Measurements from ENCODE around the gene TMEM50A. TPM values are rescaled to one million over a fixed set of nuclear protein-coding genes. Genes with fewer than 3 reads are reported as not detected.
"Not testable (repeated sequence)": the region's sequence is repeated elsewhere in the genome, so short reads cannot be mapped to it uniquely, and the experiment has no call there.

TMEM50A gene
- 108 TPM for total RNA-seq (ENCODE audit: unreplicated experiment)
- long read RNA-seq, transcript TMEM50A-201 (7 exons, 2,683 nt): major isoform, 57 of 66 reads
- long read RNA-seq, partial matches to known transcripts: 1 of 66 reads
- long read RNA-seq, other reads (novel, unspliced or antisense): 7 of 66 reads

DNA sequence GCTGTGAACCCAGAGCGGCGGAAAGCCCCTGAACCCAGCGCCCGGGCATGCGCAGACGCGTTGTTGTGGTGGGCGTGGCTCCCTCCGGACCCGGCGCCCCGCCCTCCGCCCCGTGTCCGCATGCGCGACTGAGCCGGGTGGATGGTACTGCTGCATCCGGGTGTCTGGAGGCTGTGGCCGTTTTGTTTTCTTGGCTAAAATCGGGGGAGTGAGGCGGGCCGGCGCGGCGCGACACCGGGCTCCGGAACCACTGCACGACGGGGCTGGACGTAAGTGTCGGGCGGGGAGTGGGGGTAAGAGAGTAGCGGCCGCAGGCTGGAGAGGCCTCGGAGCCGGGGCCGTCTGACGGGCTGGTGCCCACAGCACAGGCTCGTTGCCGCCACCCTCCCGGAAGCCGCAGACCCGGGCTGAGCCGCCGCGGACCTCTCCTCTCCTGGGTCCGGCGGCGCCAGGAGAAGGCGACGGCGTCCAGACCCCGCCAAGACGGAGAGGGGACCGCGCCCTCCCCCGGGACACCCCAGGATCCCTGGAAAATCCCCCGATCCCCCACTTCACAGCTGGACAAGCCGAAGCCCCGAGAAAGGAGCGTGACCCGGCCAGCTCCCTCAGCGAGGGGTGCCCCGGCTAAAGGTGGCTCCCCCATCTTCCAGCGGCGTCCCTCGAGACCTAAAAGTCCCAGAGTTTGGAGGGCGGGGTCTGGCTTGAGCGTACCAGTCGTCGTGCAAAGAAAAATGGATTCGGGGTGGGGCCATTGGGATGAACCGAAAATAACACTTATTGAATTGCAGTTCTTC is at the start of gene TMEM50A:
TSS of gene TMEM50A (plus strand) at position 147 of the 794 bp plus-strand sequence. CDS start 2,153 bp downstream, outside the sequence.
- Mint-ChIP-seq H3K4me3 (ENCODE audit: unreplicated experiment) (peak within 1 kb of the TSS; percentile 96), H3K27me3 (ENCODE audit: unreplicated experiment) (no peaks in the 10 kb centered on the region), H3K36me3 (ENCODE audit: low read depth, unreplicated experiment) (peaks cover 3% of the 10 kb centered on the region), H3K9me3 (ENCODE audit: unreplicated experiment) (no peaks in the 10 kb centered on the region), H3K27ac (ENCODE audit: unreplicated experiment) (peak within 1 kb of the TSS; percentile 81), H3K4me1 (ENCODE audit: unreplicated experiment) (peaks cover 20% of the 10 kb centered on the region)
- TF ChIP-seq CTCF (IDR thresholded peaks at IDR 0.05; ENCODE audit: unreplicated experiment): no peak
- DNase-seq (ENCODE audit: low spot score): peak; percentile 90

DNA sequence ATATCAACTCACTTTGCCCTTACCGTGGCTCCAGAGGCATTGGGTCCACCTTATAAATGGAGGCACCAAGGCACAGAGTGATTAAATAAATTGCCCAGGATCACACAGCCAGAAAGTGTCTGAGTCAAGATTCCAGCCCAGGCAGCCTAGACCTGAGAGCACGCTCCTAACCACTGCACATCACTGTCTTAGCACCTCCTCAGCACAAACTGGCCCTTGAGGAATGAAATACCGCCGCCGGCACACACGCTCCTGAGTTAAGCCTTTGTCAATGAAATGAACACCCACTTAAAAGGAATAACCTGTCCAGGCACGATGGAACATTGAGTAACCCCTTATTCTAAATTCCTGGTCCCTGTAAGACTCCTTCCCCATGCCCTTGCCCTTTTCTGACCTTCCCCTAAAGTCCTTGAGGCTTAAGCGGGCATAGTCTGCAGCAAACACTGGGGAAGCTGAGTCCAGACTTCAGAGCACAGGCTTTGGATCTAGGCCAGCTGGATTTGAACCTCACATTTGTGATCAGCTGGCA is 49.5 kb upstream of the TMEM50A start:
- not testable (repeated sequence) for H3K4me1 Mint-ChIP-seq (ENCODE audit: unreplicated experiment); DNase-seq (ENCODE audit: low spot score); H3K27me3 Mint-ChIP-seq (ENCODE audit: unreplicated experiment); H3K4me3 Mint-ChIP-seq (ENCODE audit: unreplicated experiment); H3K27ac Mint-ChIP-seq (ENCODE audit: unreplicated experiment); H3K9me3 Mint-ChIP-seq (ENCODE audit: unreplicated experiment); H3K36me3 Mint-ChIP-seq (ENCODE audit: low read depth, unreplicated experiment)

DNA sequence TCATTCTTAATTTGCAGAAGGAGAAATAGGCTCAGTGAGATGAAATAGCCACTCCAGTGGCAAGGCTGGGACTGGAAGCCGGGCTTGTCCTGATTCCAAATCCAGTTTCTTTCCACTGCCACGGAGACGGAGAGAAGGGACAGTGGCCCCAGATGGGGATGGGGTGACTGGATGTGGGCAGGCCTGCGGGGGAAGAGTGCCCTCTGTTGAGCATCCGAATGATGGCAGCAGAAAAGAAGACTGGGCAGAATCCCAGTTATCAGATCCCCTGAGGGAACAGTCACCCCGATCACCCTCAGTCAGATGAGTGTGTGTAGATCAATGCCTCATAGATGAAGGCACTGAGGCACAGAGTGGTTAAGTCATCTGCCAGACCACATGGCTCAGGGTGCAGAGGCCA is 48.1 kb upstream of the TMEM50A start:
- not testable (repeated sequence) for H3K4me1 Mint-ChIP-seq (ENCODE audit: unreplicated experiment); H3K9me3 Mint-ChIP-seq (ENCODE audit: unreplicated experiment); H3K27ac Mint-ChIP-seq (ENCODE audit: unreplicated experiment); H3K36me3 Mint-ChIP-seq (ENCODE audit: low read depth, unreplicated experiment); H3K27me3 Mint-ChIP-seq (ENCODE audit: unreplicated experiment); H3K4me3 Mint-ChIP-seq (ENCODE audit: unreplicated experiment); DNase-seq (ENCODE audit: low spot score)

DNA sequence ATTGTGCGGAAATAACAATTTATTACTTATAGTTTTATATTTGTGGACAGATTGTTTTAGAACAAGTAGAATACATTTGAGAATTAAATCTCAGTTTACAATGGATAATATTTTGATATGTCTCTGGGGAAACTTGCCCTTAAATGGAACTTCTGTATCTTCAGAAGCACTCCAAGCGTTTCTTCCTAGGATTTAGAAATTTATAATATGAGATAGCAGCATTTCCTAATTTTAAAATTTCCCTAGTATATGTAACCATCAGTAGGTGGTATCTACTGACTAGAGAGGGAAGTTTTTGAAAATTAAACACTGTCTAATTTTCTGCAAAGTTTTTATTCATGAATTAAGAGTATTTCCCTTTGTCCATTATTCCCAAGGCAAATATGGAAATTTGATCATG is 44.7 kb upstream of the TMEM50A start:
- H3K27ac Mint-ChIP-seq (ENCODE audit: unreplicated experiment); H3K4me1 Mint-ChIP-seq (ENCODE audit: unreplicated experiment); H3K4me3 Mint-ChIP-seq (ENCODE audit: unreplicated experiment); DNase-seq (ENCODE audit: low spot score); H3K36me3 Mint-ChIP-seq (ENCODE audit: low read depth, unreplicated experiment); H3K27me3 Mint-ChIP-seq (ENCODE audit: unreplicated experiment); H3K9me3 Mint-ChIP-seq (ENCODE audit: unreplicated experiment): not testable (repeated sequence)

DNA sequence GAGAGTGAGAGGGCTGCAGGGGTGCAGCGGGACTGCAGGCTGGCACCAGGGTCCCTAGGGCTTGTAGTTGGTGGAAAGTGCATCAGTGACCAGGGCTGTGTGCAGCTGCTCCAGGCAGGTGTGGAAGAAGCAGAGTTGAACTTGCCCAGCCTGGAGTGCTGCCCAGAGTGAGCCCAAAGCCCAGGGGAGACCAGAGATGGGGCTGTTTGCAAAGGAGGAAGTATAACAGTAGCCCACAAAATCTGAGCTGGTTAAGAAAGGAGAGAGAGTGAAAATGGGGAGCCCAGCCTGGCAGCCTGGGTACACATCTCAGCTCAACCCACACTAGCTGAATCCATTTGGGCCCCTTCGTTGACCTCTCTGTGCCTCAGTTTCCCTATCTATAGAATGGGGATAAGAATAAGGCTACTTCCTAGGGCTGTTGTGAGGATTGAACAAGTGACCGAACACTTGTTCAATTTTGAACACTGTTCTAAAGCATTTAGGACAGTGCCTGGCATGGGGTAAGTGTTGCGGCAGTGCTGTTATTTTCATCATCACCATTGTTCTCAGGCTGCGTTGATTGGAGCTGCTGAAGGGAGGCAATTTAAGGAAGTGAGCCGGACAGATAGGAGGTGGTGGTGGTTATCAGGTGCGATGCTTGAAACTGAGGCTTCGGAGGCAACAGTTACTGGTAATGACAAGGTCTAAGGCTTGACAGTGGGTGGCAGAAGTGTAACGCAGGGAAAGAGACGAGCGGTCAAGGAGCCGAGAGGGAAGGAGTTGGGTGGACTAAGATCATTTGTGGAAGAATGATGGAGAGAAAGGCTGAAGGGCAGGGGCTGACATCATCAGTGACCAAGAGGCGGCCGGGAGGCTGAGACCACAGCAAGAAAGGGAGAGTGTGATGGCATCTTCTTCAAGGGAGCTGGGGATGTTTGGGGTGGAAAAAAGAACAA is 43.0 kb upstream of the TMEM50A start:
- not testable (repeated sequence) for H3K36me3 Mint-ChIP-seq (ENCODE audit: low read depth, unreplicated experiment); DNase-seq (ENCODE audit: low spot score); H3K9me3 Mint-ChIP-seq (ENCODE audit: unreplicated experiment); H3K27ac Mint-ChIP-seq (ENCODE audit: unreplicated experiment); H3K27me3 Mint-ChIP-seq (ENCODE audit: unreplicated experiment); H3K4me3 Mint-ChIP-seq (ENCODE audit: unreplicated experiment); H3K4me1 Mint-ChIP-seq (ENCODE audit: unreplicated experiment)

- DNase-seq (ENCODE audit: low spot score); H3K36me3 Mint-ChIP-seq (ENCODE audit: low read depth, unreplicated experiment); H3K4me1 Mint-ChIP-seq (ENCODE audit: unreplicated experiment); H3K27ac Mint-ChIP-seq (ENCODE audit: unreplicated experiment); H3K27me3 Mint-ChIP-seq (ENCODE audit: unreplicated experiment); H3K9me3 Mint-ChIP-seq (ENCODE audit: unreplicated experiment); H3K4me3 Mint-ChIP-seq (ENCODE audit: unreplicated experiment): not testable (repeated sequence)
These were observed 41.6 kb upstream of the TMEM50A start for GRCh38 chr1:25296501-25296900.

- H3K4me1 Mint-ChIP-seq (ENCODE audit: unreplicated experiment); H3K27me3 Mint-ChIP-seq (ENCODE audit: unreplicated experiment); H3K9me3 Mint-ChIP-seq (ENCODE audit: unreplicated experiment); DNase-seq (ENCODE audit: low spot score); H3K4me3 Mint-ChIP-seq (ENCODE audit: unreplicated experiment); H3K27ac Mint-ChIP-seq (ENCODE audit: unreplicated experiment); H3K36me3 Mint-ChIP-seq (ENCODE audit: low read depth, unreplicated experiment): not testable (repeated sequence)
These were observed 37.4 kb upstream of the TMEM50A start for GRCh38 chr1:25300729-25301128.

DNA sequence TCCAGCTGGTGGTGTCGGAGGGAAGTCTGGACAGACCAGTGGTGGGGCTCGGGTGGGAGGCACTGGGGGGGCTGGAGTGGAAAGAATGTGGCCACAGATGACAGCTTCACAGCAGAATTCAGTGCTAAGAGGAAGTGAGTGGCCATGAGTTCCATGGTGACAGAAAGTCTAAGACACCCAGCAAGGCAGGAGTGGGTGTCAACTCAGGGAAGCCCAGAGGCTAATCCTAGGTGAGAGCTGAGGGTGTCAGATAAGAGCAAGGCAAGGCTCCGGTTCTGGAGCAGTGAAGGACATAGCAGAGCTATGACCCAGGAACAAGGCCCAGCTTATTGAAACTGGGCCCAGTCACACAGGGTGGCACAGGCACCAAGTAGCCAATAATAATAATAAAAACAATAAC is 35.8 kb upstream of the TMEM50A start:
- not testable (repeated sequence) for H3K9me3 Mint-ChIP-seq (ENCODE audit: unreplicated experiment); H3K27me3 Mint-ChIP-seq (ENCODE audit: unreplicated experiment); DNase-seq (ENCODE audit: low spot score); H3K4me3 Mint-ChIP-seq (ENCODE audit: unreplicated experiment); H3K36me3 Mint-ChIP-seq (ENCODE audit: low read depth, unreplicated experiment); H3K27ac Mint-ChIP-seq (ENCODE audit: unreplicated experiment); H3K4me1 Mint-ChIP-seq (ENCODE audit: unreplicated experiment)

- not testable (repeated sequence) for H3K4me1 Mint-ChIP-seq (ENCODE audit: unreplicated experiment); H3K4me3 Mint-ChIP-seq (ENCODE audit: unreplicated experiment); H3K9me3 Mint-ChIP-seq (ENCODE audit: unreplicated experiment); H3K36me3 Mint-ChIP-seq (ENCODE audit: low read depth, unreplicated experiment); H3K27ac Mint-ChIP-seq (ENCODE audit: unreplicated experiment); DNase-seq (ENCODE audit: low spot score); H3K27me3 Mint-ChIP-seq (ENCODE audit: unreplicated experiment)
These were observed 33.2 kb upstream of the TMEM50A start for GRCh38 chr1:25304936-25305335.

DNA sequence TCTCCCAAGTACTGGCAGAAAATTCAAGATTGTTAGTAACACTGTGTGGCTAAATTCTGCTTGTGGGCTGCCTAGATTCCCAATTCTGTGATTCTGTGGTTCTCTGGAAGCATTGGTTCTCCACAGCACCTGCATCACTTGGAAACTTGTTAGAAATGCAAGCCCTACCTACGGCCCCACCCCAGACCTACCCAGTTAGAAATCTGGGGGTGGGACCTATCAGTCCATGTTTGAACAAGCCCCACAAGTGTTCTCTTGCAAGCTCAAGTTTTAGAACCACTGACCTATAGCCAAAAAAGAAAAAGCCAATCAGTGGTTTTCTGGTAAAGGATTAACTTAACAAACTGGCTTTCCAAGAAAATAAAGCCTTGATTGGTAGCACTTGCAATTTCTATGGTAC is 30.0 kb upstream of the TMEM50A start:
- H3K4me1 Mint-ChIP-seq (ENCODE audit: unreplicated experiment); H3K4me3 Mint-ChIP-seq (ENCODE audit: unreplicated experiment); H3K36me3 Mint-ChIP-seq (ENCODE audit: low read depth, unreplicated experiment); H3K27me3 Mint-ChIP-seq (ENCODE audit: unreplicated experiment); H3K27ac Mint-ChIP-seq (ENCODE audit: unreplicated experiment); DNase-seq (ENCODE audit: low spot score); H3K9me3 Mint-ChIP-seq (ENCODE audit: unreplicated experiment): not testable (repeated sequence)

All from endothelial cell (in vitro differentiated cells).